Brain microvascular endothelial cell (primary cell): Measurements from ENCODE around the gene SORCS1.

Experiments used
- DNase-seq: peaks from one replicate; pipeline ENCODE4 v3.0.0-alpha.2; 2020
- H3K27ac ChIP-seq: fragments of 250-450 bp; sonication (Bioruptor Pico); 2 replicates; pipeline ENCODE4 v1.5.1; 2020; ENCODE audit warnings: mild to moderate bottlenecking, moderate library complexity
- H3K27me3 ChIP-seq: fragments of 250-450 bp; sonication (Bioruptor Pico); replicated peaks from 2 replicates; pipeline ENCODE4 v1.5.1; 2020; ENCODE audit warnings: mild to moderate bottlenecking
- H3K36me3 ChIP-seq: fragments of 250-450 bp; sonication (Bioruptor Pico); replicated peaks from 2 replicates; pipeline ENCODE4 v1.5.1; 2020; ENCODE audit warnings: mild to moderate bottlenecking
- H3K4me3 ChIP-seq: 2 replicates; pipeline ENCODE4 v1.5.1; 2011; ENCODE audit warnings: low read depth, mild to moderate bottlenecking, control low read depth, low read length, moderate library complexity
- CTCF ChIP-seq: IDR thresholded peaks from 2 replicates; pipeline ENCODE4 v1.5.1; 2011; ENCODE audit warnings: low read depth, mild to moderate bottlenecking, moderate library complexity, low read length, control low read depth, inconsistent platforms; ENCODE audit errors: missing control alignments
- in situ Hi-C: cut with HindIII; loops from 2 replicates; pipeline ENCODE4 v1.10.0; 2017; ENCODE audit warnings: low sequenced_read_pairs, low pct_ligation_motif_present

SORCS1 gene

GRCh38 chr10:107072028-107072427 is 92.5 kb downstream of the SORCS1 start:
- Histone ChIP-seq H3K36me3 (no peaks in the 10 kb centered on the region), H3K27me3 (no peaks in the 10 kb centered on the region), H3K27ac (no peak overlapping the region), H3K4me3 (no peak overlapping the region)
- no peak for TF ChIP-seq CTCF
- in situ Hi-C loops: no loop called here
- DNase-seq: no peak

- no peak for TF ChIP-seq CTCF
- Histone ChIP-seq H3K27me3 (no peaks in the 10 kb centered on the region), H3K36me3 (no peaks in the 10 kb centered on the region), H3K27ac (no peak overlapping the region), H3K4me3 (no peak overlapping the region)
- in situ Hi-C loops: no loop called here
- DNase-seq: no peak
These were observed 93.2 kb downstream of the SORCS1 start for GRCh38 chr10:107071301-107071700.

DNA sequence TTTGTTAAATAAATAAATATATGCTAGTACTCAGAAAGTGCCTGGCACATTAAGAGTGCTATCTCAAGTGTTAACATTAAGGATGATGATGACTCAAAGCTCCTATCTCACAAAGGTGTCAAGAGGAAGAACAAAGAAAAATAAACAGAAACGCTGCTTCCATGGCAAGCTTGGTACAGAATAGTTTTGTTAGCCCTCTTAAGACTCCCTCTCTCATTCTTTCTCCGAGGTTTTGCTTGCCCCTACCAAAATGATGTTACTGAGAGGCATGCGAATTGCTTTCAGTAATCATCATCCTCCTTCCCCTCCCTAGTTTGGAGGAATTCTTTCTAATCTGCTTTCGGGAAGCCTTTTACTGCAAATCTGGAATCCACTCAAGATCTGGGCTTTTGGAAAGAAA is 96.7 kb downstream of the SORCS1 start:
- Histone ChIP-seq H3K27me3 (no peaks in the 10 kb centered on the region), H3K27ac (no peak overlapping the region), H3K4me3 (no peak overlapping the region), H3K36me3 (no peaks in the 10 kb centered on the region)
- in situ Hi-C loops: no loop called here
- no peak for TF ChIP-seq CTCF
- no peak for DNase-seq

- no peak for TF ChIP-seq CTCF
- no peaks in the 10 kb centered on the region for H3K27me3 ChIP-seq
- H3K36me3 ChIP-seq: no peaks in the 10 kb centered on the region
- DNase-seq: no peak
- no peak overlapping the region for H3K27ac ChIP-seq
- H3K4me3 ChIP-seq: no peak overlapping the region
- in situ Hi-C loops: no loop called here
These were observed 100.4 kb downstream of the SORCS1 start for GRCh38 chr10:107064075-107064474.

GRCh38 chr10:107059872-107060271 is 104.6 kb downstream of the SORCS1 start:
- H3K27ac ChIP-seq: no peak overlapping the region
- in situ Hi-C loops: no loop called here
- H3K4me3 ChIP-seq: no peak overlapping the region
- no peak for DNase-seq
- H3K27me3 ChIP-seq: no peaks in the 10 kb centered on the region
- H3K36me3 ChIP-seq: no peaks in the 10 kb centered on the region
- no peak for TF ChIP-seq CTCF

GRCh38 chr10:107059068-107059804 is 105.3 kb downstream of the SORCS1 start:
- Histone ChIP-seq H3K36me3 (no peaks in the 10 kb centered on the region), H3K4me3 (no peak overlapping the region), H3K27ac (no peak overlapping the region), H3K27me3 (no peaks in the 10 kb centered on the region)
- in situ Hi-C loops: no loop called here
- TF ChIP-seq CTCF: no peak
- DNase-seq: no peak
